MM.1S (cell line): ENCODE data around the gene JAKMIP2.

ENCODE experiments used
- DNase-seq: peaks from one replicate; pipeline ENCODE4 v3.0.0-alpha.2; 2015
- H2AFZ ChIP-seq: fragments of 300-600 bp; sonication (generic); 2 replicates; pipeline ENCODE4 v1.6.0; 2016; ENCODE audit warnings: antibody characterized with exemption, low read length
- H3F3A ChIP-seq: fragments of 300-600 bp; sonication (generic); 2 replicates; pipeline ENCODE4 v1.6.1; 2016; ENCODE audit warnings: mild to moderate bottlenecking, antibody characterized with exemption, low read length, moderate library complexity, mixed read lengths; ENCODE audit not compliant: insufficient read depth
- H3K27ac ChIP-seq: fragments of 300-600 bp; sonication (generic); 2 replicates; pipeline ENCODE4 v1.5.1; 2016; ENCODE audit warnings: mild to moderate bottlenecking, low read length
- H3K27me3 ChIP-seq: fragments of 300-600 bp; sonication (generic); replicated peaks from 2 replicates; pipeline ENCODE4 v1.6.0; 2016; ENCODE audit warnings: low read length; ENCODE audit not compliant: insufficient read depth
- H3K36me3 ChIP-seq: fragments of 300-600 bp; sonication (generic); replicated peaks from 2 replicates; pipeline ENCODE4 v1.6.1; 2016; ENCODE audit warnings: mild to moderate bottlenecking, low read length, mixed read lengths; ENCODE audit not compliant: insufficient read depth
- H3K4me1 ChIP-seq: fragments of 300-600 bp; sonication (generic); 2 replicates; pipeline ENCODE4 v1.6.1; 2016; ENCODE audit warnings: low read length, mixed read lengths
- H3K4me2 ChIP-seq: fragments of 300-600 bp; sonication (generic); 2 replicates; pipeline ENCODE4 v1.6.0; 2016; ENCODE audit warnings: low read depth, low read length
- H3K4me3 ChIP-seq: fragments of 300-600 bp; sonication (generic); 2 replicates; pipeline ENCODE4 v1.5.1; 2016; ENCODE audit warnings: low read length, mixed read lengths
- H3K79me2 ChIP-seq: fragments of 300-600 bp; sonication (generic); 2 replicates; pipeline ENCODE4 v1.6.1; 2016; ENCODE audit warnings: mixed run types, low read length, mixed read lengths
- H3K9ac ChIP-seq: fragments of 300-600 bp; sonication (generic); 2 replicates; pipeline ENCODE4 v1.6.1; 2016; ENCODE audit warnings: low read length, mixed read lengths
- H3K9me2 ChIP-seq: fragments of 300-600 bp; sonication (generic); replicated peaks from 2 replicates; pipeline ENCODE4 v1.6.1; 2016; ENCODE audit warnings: mild to moderate bottlenecking, low read length, mixed read lengths; ENCODE audit not compliant: insufficient read depth
- H3K9me3 ChIP-seq: fragments of 300-600 bp; sonication (generic); replicated peaks from 2 replicates; pipeline ENCODE4 v1.6.1; 2016; ENCODE audit warnings: mild to moderate bottlenecking, low read length, mixed read lengths; ENCODE audit not compliant: insufficient read depth
- H4K20me1 ChIP-seq: fragments of 300-600 bp; sonication (generic); 2 replicates; pipeline ENCODE4 v1.6.1; 2016; ENCODE audit warnings: mild to moderate bottlenecking, low read length, moderate library complexity, mixed read lengths; ENCODE audit not compliant: insufficient read depth
- CTCF ChIP-seq: fragments of 300-600 bp; sonication (generic); IDR thresholded peaks from 2 replicates; pipeline ENCODE4 v1.5.1; 2016; ENCODE audit warnings: antibody characterized with exemption, low read length, mixed read lengths
- EZH2 ChIP-seq: fragments of 300-600 bp; sonication (generic); optimal IDR thresholded peaks from 2 replicates; pipeline ENCODE3; 2017; ENCODE audit warnings: low read depth, mild to moderate bottlenecking, antibody characterized with exemption, low read length, mixed read lengths
- EZH2phosphoT487 ChIP-seq: fragments of 300-600 bp; sonication (generic); IDR thresholded peaks from 2 replicates; pipeline ENCODE4 v1.6.1; 2018; ENCODE audit warnings: antibody characterized with exemption, low read length

JAKMIP2 gene

GRCh38 chr5:147690595-147690994 is 91.9 kb downstream of the JAKMIP2 start:
- H3K9me2 ChIP-seq: no peaks in the 10 kb centered on the region
- no peak overlapping the region for H2AFZ ChIP-seq
- no peak for TF ChIP-seq EZH2
- no peak for TF ChIP-seq EZH2phosphoT487
- TF ChIP-seq CTCF: no peak
- no peaks in the 10 kb centered on the region for H3K79me2 ChIP-seq
- no peaks in the 10 kb centered on the region for H3K4me1 ChIP-seq
- H3K4me3 ChIP-seq: no peak overlapping the region
- H3F3A ChIP-seq: no peaks in the 10 kb centered on the region
- no peaks in the 10 kb centered on the region for H3K27me3 ChIP-seq
- no peaks in the 10 kb centered on the region for H4K20me1 ChIP-seq
- no peak for DNase-seq
- H3K9ac ChIP-seq: no peak overlapping the region
- no peaks in the 10 kb centered on the region for H3K9me3 ChIP-seq
- no peaks in the 10 kb centered on the region for H3K36me3 ChIP-seq
- no peak overlapping the region for H3K4me2 ChIP-seq
- no peak overlapping the region for H3K27ac ChIP-seq

DNA sequence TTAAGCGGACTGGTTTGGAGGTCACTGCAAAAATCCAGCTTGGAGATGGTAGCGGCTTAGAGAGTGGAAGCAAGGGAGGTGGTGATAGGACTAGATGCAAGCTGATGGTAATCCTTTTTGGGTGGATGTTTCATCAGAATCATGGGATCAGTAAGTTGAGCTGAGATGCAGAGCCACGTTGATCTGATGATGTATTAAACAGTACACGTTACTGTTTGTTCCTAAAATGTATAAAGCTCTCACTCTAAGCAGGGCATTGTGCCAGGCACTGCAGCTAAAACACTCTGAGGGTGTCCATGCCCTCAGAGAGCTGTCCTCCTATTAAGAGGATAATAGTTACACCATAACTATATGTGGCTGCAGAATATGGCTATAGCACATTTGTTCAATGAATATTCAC is 93.1 kb downstream of the JAKMIP2 start:
- Histone ChIP-seq H3K4me1 (no peaks in the 10 kb centered on the region), H3K27ac (no peak overlapping the region), H4K20me1 (no peaks in the 10 kb centered on the region), H3K9me2 (no peaks in the 10 kb centered on the region), H3K4me2 (no peak overlapping the region), H3K36me3 (no peaks in the 10 kb centered on the region), H3F3A (no peaks in the 10 kb centered on the region), H3K79me2 (no peaks in the 10 kb centered on the region), H3K9ac (no peak overlapping the region), H2AFZ (no peak overlapping the region), H3K9me3 (no peaks in the 10 kb centered on the region), H3K27me3 (no peaks in the 10 kb centered on the region), H3K4me3 (no peak overlapping the region)
- DNase-seq: no peak
- TF ChIP-seq CTCF (no peak), EZH2phosphoT487 (no peak), EZH2 (no peak)

DNA sequence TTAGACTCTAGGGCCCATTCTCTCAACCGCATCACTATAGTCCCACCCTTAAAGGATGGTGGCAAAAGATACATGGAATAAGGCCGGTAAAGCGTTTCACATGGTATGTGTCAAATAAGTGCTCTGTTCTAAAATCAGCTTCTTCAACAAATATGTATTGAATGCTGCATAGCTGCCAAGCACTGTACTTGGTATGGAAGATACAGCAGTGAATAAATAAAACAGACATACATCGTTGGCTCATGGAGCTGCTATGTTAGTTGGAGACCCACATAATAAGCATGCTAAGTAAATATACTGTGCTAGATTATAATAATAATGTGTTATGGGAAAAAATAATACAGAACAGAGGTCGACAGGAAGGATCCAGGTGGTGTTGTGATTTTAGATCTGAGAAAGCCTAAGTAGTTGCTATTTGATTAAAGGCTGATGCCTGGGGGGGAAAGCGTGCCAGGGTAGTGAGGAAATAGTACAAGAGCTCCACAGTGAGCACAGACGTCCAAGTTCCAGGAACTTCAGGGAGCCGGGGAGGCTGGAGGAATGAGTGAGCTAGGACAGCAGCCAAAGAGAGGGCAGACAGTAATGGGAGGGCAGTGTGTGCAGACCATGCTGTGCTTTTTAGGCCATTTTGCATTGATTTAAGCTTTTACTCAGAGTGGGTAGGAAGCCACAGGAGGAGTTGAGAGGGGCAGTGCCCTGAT is 93.7 kb downstream of the JAKMIP2 start:
- no peaks in the 10 kb centered on the region for H3K9me2 ChIP-seq
- H4K20me1 ChIP-seq: no peaks in the 10 kb centered on the region
- no peak for DNase-seq
- TF ChIP-seq EZH2phosphoT487 (no peak), CTCF (no peak), EZH2 (no peak)
- no peak overlapping the region for H3K9ac ChIP-seq
- no peaks in the 10 kb centered on the region for H3K79me2 ChIP-seq
- no peaks in the 10 kb centered on the region for H3K36me3 ChIP-seq
- peaks cover 3% of the 10 kb centered on the region; the same call in 1 of the 2 replicates for H3K4me1 ChIP-seq
- H3K9me3 ChIP-seq: no peaks in the 10 kb centered on the region
- H3K4me2 ChIP-seq: no peak overlapping the region
- H3F3A ChIP-seq: no peaks in the 10 kb centered on the region
- H3K4me3 ChIP-seq: no peak overlapping the region
- no peaks in the 10 kb centered on the region for H3K27me3 ChIP-seq
- no peak overlapping the region for H2AFZ ChIP-seq
- no peak overlapping the region for H3K27ac ChIP-seq
